IgD-negative memory B cell (primary cell): ENCODE measurements around the gene CUEDC1. TPM values are rescaled to one million over a fixed set of nuclear protein-coding genes. Genes with fewer than 3 reads are reported as not detected.
A peak's percentile ranks its signal among the peaks of the same experiment; 100 is the strongest.

Experiments used
- H3K27ac Mint-ChIP-seq, 3 donors: one replicate each; pipeline ENCODE4 v1.8.0; 2020 to 2022; ENCODE audit warnings: mild to moderate bottlenecking in 3 of 3, mixed read lengths in 3 of 3, moderate library complexity in 1 of 3
- H3K27me3 Mint-ChIP-seq: one replicate; pipeline ENCODE4 v1.8.0; 2021; ENCODE audit warnings: mixed read lengths
- H3K36me3 Mint-ChIP-seq: one replicate; pipeline ENCODE4 v1.8.0; 2020; ENCODE audit warnings: mild to moderate bottlenecking, mixed read lengths
- H3K4me1 Mint-ChIP-seq, 3 donors: one replicate each; pipeline ENCODE4 v1.8.0; 2020 to 2022; ENCODE audit warnings: mixed read lengths in 3 of 3, mild to moderate bottlenecking in 1 of 3
- H3K4me3 Mint-ChIP-seq, 4 donors: one replicate each; pipeline ENCODE4 v1.8.0; 2020 to 2022; ENCODE audit warnings: mild to moderate bottlenecking in 4 of 4, mixed read lengths in 4 of 4, moderate library complexity in 3 of 4
- H3K9me3 Mint-ChIP-seq, 3 donors: one replicate each; pipeline ENCODE4 v1.8.0; 2020 to 2021; ENCODE audit warnings: mixed read lengths in 3 of 3, mild to moderate bottlenecking in 1 of 3
- polyA plus RNA-seq: library from polyadenylated mRNA; unstranded; fragments of 300-500 nt; fragmentation: Illumina TruSeq; gene quantifications from one replicate; pipeline ENCODE4 v1.2.3, GENCODE V29; 2021

CUEDC1 gene
- polyA plus RNA-seq, 1 donor from 2014 or later, result not detected

GRCh38 chr17:57811638-57812280 is 143.5 kb downstream of the CUEDC1 start:
- H3K36me3 Mint-ChIP-seq, result no peaks in the 10 kb centered on the region
- peak overlapping the region in 2 of 4 donors; percentile 57 to 76 for H3K4me3 Mint-ChIP-seq
- peaks cover 29% of the 10 kb centered on the region for H3K27me3 Mint-ChIP-seq
- peak overlapping the region in 1 of 3 donors; percentile 86 for H3K27ac Mint-ChIP-seq
- peaks cover 8 to 16% (median 12%) of the 10 kb centered on the region in 3 donors for H3K4me1 Mint-ChIP-seq
- H3K9me3 Mint-ChIP-seq, result no peaks in the 10 kb centered on the region

Other genes with a start within 250 kb of the CUEDC1 start
- not detected for gene CCDC182, start 210.1 kb downstream of the CUEDC1 start, polyA plus RNA-seq
- 42.9 TPM for gene MRPS23, start 105.4 kb downstream of the CUEDC1 start, polyA plus RNA-seq
- 38.3 TPM for gene VEZF1, start 32.8 kb upstream of the CUEDC1 start, polyA plus RNA-seq
- gene SRSF1, start 51.8 kb upstream of the CUEDC1 start, polyA plus RNA-seq, result 57.3 TPM
- gene DYNLL2, start 128.0 kb upstream of the CUEDC1 start, polyA plus RNA-seq, result 0.55 TPM
- 0.11 TPM for gene OR4D1, start 193.0 kb upstream of the CUEDC1 start, polyA plus RNA-seq
- not detected for gene OR4D2, start 211.6 kb upstream of the CUEDC1 start, polyA plus RNA-seq
- not detected for gene EPX, start 237.3 kb upstream of the CUEDC1 start, polyA plus RNA-seq